ENCODE measurements around the gene DDN.

DDN gene

DNA sequence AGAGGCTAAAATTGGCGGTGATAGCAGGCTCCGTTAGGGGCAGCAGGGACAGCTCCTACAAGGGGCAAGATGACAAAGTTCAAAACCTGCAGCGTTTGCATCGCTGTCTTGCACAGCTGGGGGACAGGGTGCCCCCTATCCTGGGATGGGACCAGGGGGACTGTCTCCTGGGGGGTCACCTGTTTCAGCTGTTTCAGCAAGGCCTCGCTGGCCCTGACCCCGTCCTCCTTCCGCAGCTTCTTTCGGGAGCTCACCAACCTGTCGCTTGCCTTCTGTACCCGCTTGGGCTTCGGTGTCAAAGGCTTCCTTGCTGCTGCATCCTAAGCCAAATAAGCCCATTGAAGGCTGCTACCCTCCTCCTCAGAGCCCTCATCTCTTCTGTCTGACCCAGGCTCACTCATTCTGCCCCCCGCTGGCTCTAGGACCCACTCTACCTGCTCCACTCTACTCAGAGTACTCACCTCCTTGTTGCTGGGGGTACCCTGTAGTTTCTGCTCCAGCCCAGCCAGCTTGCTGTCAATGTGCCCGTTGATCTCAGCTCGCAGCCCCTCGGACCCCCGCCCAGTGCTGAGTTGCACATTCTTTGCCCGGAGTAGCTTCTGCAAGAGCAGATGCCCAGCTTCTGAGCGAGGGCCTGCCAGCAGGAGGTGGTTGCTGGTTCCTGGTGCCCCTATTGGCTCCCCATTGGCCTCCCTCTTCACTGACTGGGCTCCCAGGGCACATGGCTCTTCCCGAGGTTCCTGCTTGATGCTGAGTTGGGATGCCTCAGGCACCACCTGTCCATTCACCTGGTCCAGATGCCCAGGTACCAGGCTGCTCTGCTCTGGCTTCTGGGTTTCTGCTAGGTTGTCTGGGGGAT, 31.8 kb upstream of the DDN start:
- DNase-seq = no peak

DNA sequence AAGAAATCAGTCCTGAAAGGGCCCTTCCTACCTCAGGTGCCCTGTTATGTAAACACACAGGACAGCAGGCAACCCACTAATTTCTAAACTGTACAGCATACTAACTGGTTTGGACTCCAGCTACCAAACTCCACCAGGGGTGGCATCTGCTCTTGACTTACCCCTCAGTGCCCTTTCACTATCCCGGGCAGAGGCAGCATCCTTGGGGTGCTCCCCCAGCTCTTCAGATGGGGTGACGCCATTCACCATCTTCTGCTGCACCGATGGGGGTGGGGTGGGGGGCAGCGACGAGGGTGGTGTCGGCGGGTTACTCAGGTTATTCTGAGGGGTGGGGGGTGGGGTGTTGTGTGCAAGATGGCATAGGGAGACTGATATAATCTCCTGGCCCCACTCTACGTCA, 30.9 kb upstream of the DDN start:
- no peak for DNase-seq

DNA sequence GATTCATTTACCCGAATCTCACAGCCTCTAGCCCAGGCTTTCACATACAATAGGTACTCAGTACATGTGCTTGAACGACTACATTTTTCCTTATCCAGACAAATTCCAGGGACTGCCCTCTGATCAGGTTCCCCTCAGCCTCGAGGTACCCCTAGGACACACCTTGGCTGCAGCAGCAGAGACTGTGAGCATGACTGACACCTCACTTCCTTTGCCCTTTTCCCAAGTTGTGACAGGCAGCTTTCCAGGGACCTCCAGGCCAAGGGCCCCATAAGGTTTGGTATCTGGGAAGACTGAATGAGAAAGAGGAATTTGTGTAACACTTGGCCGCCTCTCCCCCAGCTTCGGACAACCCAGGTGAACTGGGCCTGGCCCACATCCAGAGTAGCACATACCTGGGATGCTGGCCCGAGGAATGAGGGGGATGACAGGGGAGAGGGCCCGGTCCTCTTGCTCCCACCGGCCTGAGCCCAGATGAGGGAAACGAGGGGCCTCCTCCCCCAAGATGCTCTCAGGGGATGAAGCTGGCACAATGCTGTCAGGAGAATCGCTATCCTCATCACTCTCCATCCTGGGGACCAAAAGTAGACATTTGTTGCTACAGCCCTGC, 29.6 kb upstream of the DDN start:
- DNase-seq = no peak

DNA sequence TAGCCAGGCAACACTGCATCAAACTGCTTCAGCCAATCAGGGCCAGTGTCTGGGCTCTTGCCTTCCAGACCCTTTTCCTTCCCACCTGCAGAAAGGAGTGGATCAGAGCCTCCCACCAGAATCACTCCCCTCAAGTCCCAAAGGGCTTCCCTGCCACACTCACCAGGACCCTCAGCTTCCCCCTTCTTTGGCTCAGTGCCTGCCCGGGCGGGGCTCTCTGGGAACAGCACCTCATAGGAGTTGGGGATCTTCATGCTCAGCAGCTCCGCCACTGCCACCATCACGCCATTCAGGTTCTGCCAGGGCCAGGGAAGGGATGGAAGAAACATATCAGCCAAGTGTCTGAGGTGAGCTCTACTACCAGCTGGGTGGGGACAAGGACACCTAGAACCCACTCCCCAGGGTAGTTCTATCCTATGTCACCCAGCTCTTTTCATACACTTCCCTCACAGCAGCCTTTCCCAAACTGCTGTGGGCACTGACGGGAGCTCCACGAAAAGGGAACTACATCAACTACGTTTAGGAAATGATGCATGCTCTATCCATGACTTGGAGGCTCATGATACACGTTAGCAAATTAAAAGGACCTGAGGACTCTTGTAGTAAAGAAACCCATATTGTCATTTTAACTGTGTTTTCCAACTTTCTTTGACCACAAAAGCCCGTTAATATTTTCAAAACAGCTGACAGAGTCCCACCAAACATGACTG, 28.8 kb upstream of the DDN start:
- no peak for DNase-seq

DNA sequence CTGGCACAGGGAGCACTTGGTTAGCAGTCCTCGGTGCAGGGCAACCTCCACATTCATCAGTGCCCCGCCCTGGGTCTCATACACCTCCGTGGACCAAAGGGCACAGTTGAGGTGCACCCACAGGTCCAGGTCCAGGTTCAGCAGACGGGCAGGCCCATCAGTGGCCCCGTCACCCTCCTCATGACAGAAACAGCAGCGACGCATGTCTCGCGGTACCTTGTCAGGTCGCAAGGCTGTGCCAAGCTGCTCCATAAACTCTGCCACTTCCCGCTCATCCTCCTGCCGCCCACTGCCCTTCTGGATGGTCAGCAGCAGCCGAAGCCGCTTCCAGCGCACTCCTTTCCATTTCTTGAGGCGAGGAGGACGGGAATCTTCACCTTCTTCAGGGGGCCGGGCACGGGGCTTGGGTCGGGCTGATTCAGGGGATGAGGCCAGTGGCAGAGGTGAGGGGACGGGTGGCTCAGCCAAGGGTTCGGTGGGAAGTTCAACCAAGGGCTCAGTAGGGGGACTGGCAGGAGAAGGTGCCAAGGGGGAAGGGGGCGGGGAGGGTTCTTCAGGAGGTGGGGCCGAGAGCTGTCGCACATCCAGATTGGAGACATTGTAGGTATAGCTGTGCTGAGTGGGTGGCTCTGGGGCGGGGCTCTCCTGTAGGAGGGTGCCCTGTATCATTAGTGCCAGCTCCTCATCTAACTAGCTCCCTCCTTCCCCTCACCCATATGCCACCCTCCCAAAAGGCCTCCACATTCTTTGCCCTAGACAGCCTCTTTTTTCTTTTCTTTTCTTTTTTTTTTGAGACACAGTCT, 27.7 kb upstream of the DDN start:
- no peak for DNase-seq

DNA sequence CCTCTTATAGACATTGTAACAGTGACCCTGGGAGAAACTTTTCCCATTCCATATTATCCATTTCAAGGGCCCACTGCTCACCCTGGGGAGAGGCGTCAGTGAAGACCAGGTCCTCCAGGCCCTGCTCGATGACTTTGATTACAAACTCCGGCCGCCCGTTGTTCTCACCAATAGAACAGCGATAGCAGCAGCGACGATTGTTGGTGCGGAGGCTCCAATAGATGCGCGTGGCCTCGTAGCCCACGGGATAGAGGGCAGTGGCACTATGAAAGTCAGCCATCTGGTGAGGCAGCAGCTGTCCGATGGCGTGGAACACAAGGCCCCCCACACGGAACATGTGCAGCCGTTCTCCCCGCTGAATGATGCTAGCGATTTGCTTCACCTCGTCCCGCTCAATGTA, 26.9 kb upstream of the DDN start:
- DNase-seq = no peak

DNA sequence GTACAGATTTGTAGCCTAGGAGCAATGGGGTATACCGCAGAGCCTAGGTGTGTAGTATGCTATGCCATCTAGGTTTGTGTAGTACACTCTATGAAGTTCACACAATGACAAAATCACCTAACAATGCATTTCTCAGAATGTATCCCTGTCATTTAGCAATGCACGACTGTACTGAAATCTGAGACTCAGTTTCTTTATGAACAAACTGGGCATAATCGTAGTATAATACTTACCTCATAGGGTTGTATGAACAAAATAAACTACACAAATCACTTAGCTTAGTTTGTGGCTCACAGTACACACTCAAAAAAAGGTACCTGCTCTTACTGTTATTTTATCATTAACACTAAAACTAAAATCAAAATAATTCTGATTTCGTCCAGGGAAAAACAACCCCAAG, 26.3 kb upstream of the DDN start:
- no peak for DNase-seq

DNA sequence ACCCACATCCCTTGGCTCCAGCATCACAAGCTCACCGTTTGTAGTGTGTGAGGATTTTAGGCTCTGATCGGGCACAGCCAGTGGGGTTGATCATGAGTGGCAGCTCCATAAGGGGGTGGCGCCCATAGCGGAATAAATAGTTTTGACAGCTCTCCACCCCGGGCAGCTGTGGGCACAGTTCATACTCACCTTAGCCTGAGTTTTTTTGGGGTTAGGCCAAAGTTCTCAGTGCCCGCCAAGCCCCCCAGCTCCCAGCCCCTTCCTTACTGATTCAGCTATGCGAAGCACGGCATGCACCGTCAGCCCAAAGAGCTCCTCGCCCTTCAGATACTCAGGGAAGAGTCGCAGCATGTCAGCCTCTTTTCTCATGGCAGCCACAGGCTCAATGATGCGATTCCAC, 25.4 kb upstream of the DDN start:
- DNase-seq = no peak

DNA sequence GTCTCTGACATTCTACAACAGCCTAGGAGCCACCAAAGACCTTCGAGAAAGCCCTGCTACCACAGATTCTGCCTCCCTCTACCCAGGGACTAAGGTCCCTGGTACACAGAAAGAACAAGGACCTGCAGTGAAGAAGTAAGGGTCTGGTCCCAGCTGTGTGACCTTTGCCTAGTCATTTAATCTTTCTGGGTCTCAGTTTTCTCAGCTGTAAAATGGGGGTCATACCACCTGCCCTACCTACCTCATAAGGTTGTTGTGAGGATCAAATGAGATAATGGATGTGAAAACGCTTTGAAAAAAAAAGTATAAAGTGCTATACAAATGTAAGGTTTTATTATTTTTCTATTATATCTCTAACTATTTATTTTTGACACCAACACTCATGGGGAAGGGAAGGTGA, 24.6 kb upstream of the DDN start:
- no peak for DNase-seq

DNA sequence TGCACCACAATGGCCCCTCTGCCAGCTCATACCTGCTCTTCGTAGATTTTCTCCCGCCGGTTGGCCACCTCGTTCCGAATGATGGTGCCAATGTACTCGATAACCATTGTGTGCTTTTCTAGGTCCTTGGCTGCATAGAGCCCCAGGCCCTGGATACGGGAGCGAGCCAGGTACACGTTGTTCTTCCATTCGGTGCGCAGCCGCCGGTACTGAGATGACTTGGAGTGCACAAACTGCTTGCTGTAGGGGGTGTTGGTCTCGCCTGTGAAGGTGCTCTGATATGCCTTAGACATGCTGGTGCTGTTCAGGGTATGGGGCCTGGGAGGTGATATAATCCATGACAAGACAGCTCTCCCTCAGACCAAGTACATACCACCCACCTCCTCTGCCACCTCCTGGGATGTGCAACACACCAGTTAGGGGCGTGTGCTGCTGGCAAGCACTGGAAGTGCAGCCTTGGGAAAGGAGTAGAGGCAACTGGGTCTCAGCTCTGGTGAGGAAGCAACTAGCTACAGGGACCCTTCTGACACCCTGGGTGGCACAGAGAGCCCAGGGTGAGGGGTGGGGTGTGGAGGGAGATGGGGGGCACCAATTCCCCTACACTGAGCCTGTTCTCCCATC, 23.5 kb upstream of the DDN start:
- no peak for DNase-seq

DNA sequence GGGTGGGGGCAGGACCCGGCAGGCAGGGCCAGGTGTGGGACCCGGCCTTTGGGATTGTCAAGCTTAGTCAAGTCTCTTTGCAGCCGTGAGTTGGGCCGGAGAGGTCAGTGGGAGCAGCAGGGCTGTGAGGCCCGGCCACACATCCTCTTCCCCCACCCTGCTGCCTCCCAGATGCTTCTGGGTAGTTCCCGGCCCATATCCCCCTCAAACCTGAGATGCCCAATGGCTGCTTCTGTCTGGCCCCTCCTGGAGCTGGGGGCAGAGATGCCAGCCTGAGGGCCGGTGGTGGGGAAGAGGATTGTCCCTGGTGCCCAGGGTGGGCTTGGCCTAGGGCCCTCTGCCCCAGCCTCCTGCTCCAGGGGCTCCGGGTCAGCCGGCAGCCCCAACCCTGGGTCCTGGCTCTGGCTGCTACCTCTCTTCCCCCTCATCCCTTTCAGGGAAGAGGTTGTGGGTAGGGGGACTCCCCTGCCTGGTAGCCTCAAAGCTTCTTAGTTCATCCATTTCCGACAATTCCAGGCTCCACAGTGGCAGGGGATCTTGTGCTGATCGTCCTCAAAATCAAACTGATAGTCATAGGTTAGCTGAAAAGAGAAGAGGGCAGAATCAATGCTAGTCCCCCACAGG, 22.2 kb upstream of the DDN start:
- no peak for DNase-seq

DNA sequence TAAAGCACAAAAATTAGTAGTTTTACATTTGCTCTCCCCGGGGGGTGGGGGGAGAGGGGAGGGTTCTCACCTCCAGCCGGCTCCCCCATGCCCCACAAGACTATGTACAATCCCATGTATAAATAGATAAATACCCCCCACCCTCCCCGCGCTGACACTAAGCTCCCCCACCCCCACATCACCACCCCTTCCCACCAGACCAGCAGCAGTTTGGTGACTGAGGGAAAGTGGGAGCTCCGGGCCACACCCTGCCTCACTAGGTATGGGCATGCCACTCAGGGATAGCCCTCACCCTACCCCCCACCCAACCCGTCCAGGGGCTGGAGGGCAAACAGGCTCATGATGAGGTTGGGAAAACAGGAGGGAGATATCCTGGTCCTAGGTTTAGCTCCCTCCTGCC, 21.3 kb upstream of the DDN start:
- no peak for DNase-seq

DNA sequence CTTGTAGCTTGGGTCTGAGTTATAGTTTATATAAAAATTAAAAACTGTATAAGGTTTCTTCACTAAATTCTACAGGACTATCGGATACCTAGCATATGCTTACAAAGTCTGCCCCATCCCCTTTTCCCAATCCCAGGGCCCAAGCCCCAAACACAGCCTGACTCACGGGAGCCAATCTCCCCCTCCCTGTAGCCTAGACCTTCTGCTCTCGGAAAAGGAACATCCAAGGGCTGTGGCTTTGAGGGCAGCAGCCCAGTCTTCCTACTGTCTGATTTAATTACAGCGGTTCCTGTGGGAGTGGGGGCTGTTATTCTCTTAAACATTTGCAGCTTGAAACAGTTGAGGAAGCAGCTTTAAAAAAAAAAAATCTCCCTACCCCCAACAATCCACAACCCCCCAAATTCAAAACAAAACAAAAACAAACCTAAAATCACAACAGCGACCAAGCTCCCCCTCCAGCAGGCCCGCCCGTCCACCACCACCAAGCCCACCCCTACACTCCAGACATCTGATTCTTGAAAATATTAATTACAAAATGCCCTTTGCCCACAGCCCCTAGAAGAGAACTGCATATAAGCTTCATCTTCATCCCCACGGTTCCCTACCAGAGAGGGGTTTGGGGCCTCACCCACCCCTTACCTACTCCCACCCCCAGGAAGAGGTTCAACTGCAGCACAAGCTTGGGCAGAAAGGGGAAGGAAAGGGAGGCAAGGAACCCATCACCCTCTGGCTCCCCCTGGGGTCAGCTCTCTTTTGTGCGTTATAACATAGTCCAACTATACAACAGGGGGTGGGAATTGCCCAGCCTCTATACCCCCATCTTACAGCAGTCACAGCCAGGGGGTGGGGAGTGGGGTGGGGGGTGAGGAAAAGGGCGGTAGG, 20.5 kb upstream of the DDN start:
- no peak for DNase-seq

DNA sequence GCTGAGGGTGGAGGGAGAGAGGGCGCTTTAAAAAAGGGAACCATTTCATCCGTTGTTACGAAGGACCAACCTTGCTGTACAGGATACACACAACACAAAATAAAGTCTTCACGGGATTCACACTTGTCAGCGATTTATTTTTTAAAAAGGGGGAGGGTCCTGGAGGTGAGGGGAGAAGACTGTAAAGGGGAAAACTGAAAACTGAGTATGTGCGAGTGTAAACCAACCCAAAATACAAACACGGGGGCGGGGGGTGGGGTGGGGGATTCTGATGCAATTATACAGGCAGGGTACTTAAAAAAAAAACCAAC, 19.9 kb upstream of the DDN start:
- no peak for DNase-seq

DNA sequence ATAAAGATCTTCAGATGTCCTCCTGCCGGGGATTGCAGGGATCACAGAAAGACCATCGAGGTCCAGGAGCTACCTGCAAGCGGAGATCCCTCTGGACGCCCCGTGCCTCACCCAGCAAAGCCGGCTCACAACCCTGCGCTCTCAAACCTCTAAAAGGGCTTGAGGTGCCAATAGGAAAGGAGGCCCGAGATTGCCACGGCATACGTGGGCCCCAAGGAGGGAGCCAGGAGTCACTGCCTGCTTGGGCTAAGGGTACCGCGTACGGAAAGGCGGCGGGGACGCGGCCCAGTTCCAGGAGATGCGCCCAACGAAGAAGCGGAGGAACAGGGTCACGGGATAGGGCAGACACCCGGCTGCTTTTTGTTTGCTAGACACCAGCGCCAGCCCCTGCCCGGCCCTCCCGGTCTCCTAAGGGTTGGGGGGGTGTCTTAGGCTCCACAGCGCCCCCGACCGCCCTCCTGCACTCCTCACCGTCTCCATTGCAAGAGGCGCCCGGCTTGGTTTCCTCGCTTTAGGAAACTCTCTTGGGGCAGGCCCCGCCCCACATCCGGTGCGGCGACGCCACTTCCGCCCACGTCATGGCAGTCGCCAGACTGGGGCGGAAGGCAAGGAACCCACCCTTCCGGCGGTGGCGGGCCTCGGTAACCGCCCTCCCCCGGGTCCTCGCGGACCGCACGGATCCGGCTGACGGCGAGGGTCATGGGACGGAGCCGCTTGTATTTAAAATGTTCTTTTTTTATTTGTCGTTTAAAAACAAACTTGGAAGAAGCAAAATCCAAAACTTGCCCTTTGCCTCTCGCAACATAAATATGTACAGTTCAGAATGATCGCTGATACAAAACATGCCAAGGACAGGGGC, 19.3 kb upstream of the DDN start, which contains the start of gene PRKAG1:
Gene PRKAG1 (minus strand): TSS at position 516 of the 859 bp plus-strand sequence. CDS start 36 bp downstream, at position 480.
- DNase-seq = peak; percentile 95

DNA sequence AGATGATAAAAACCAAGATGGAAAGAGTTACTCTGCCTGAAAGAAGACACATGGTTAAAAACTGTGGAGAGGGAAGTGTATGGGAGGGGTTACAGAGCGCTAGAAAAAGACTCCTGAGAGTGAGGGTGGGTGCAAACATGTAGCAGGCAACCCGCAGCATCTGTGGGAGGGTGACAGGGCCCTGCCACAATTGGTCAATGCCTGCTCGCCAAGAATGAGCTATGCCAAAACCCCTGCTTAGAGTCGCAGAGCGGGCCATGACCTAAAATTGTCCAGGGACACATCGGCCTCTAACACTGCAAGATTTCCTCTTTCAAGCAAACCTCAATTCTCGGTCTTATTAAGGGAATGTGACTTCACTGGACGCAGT, 18.7 kb upstream of the DDN start:
- no peak for DNase-seq

DNA sequence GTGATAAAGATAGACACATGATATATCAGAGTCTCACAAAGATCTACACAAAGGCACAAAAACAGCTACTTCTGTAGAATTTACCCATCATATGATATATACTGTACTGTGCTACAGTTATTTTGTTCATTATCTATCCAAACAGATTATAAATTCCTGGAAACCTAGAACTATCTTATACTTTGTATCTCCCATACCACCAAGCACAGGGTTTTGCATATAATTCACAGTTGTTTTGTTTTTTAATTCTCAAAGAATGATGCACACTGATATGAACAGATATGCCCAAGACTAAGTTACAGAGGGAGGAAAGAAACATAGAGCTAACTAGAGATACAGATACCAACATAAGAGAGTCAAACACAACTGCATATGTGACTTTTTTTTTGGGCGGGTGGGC, 16.0 kb upstream of the DDN start:
- DNase-seq = no peak

DNA sequence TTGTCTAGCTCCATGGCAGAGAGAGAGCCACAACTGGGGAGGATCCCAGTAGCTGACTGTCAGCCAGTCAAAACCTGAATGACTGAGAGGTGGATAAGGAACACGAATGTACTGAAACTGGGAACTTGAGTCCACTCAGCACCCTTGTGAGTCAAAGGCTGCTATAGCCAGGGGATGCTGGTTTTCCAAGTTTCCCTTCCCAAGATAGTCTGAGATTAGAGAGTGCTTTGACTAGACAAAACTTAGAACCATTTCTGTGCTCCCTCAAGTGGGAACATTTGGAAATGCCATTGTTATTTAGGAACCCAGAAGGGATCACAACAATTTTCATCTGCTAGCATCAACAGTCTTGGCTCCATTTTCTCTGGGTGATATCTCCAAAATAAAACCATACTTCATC, 15.4 kb upstream of the DDN start:
- DNase-seq = no peak

DNA sequence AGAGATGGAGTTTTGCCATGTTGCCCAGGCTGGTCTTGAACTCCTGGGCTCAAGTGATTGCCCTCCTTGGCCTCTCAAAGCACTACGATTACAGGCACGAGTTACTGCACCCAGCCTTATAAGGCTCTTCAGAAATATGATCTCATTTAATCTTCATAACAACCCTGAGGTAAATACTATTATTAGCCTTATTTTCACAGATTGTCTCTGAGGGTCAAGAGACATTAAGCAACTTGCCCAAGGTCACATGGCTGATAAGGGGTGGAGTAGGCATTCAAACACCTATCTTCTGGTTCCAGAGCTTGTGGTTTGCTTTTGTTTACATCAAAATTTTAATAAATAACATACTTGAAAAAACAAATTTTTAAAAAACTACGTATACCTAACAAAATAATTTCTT, 14.3 kb upstream of the DDN start:
- no peak for DNase-seq

DNA sequence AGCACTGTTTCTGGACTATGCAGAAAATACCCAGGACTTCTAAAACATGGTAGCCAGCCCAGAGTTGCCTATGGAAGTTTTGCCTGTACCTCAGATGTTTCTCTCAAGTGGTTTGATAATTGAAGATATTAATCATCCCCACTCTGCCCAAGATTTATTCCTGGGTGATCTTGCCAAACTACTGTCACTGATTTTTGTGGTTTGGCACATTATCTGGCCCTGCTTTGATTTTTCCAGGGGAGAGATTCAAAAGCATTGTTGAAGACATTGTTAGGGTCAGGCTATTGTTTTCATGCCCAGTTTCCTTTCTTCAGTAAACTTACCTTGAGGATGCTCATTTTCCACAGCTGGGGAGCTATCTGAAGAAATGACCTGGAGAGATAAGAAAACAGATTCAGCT, 13.6 kb upstream of the DDN start:
- DNase-seq = no peak
